GM12878 (cell line): ENCODE measurements around the gene AGAP1. TPM values are rescaled to one million over a fixed set of nuclear protein-coding genes. Genes with fewer than 3 reads are reported as not detected.

Source experiments
- ATAC-seq: fragments of 200-7000 bp; cut with Tn5 transposase; 3 replicates; pipeline ENCODE4 v1.9.1; 2020; ENCODE audit warnings: mild to moderate bottlenecking, moderate library complexity
- BruUV-seq: library from RNA; stranded (reverse); fragments of 400-500 nt; replicated peaks from 2 replicates; lab custom pipeline; 2021; lab: Mats Ljungman, UMichigan
- CTCF ChIA-PET: fragments of 300-600 bp; sonication (Branson Sonifier 250); formaldehyde crosslinking; extraction: SDS; loops from one replicate; lab custom pipeline; 2021; ENCODE audit warnings: inconsistent platforms; lab: Yijun Ruan, JAX
- POLR2A ChIA-PET: fragments of 350-600 bp; formaldehyde crosslinking; extraction: SDS; loops from one replicate; lab custom pipeline; 2021; ENCODE audit warnings: inconsistent platforms; lab: Charles Lee
- RAD21 ChIA-PET: fragments of 300-600 bp; sonication (Branson Sonifier 250); formaldehyde crosslinking; loops from one replicate; lab custom pipeline; 2023; ENCODE audit warnings: antibody characterized with exemption; ENCODE audit not compliant: unreplicated experiment; lab: Charles Lee
- SMC1A ChIA-PET: fragments of 300-600 bp; sonication (Branson Sonifier 250); formaldehyde crosslinking; loops from one replicate; lab custom pipeline; 2023; ENCODE audit not compliant: unreplicated experiment, uncharacterized antibody; lab: Charles Lee
- DNase-seq: peaks from one replicate; pipeline ENCODE4 v3.0.0-alpha.2; 2011; ENCODE audit warnings: low read depth, low spot score
- FAIRE-seq: peaks from 3 replicates; lab custom pipeline; 2011; peaks lifted over from hg19 to GRCh38; lab: Jason Lieb, UNC
- H2AFZ ChIP-seq: 2 replicates; pipeline ENCODE4 v1.6.0; 2011; ENCODE audit warnings: low read depth, low read length, control low read depth; ENCODE audit not compliant: control insufficient read depth
- H3K27ac ChIP-seq: 2 replicates; pipeline ENCODE4 v1.5.1; 2011; ENCODE audit warnings: control low read depth; ENCODE audit not compliant: control insufficient read depth, insufficient read depth
- H3K27me3 ChIP-seq, 2 experiments: replicated peaks in 1 of 2; 2 replicates each; pipeline versions ENCODE4 v1.6.0 to v1.6.1; 2011; ENCODE audit warnings: low read length in 1 of 2; ENCODE audit not compliant: control insufficient read depth in 2 of 2, insufficient read depth in 2 of 2
- H3K36me3 ChIP-seq, 2 experiments: 2 replicates each; pipeline ENCODE4 v1.5.1; 2011; ENCODE audit warnings: low read length in 1 of 2; ENCODE audit not compliant: control insufficient read depth in 2 of 2, insufficient read depth in 2 of 2
- H3K4me1 ChIP-seq: 2 replicates; pipeline ENCODE4 v1.6.1; 2011; ENCODE audit warnings: mild to moderate bottlenecking, low read length, moderate library complexity, mixed read lengths; ENCODE audit not compliant: control insufficient read depth, insufficient read depth
- H3K4me2 ChIP-seq: 2 replicates; pipeline ENCODE4 v1.6.0; 2011; ENCODE audit warnings: control low read depth; ENCODE audit not compliant: control insufficient read depth, insufficient read depth
- H3K4me3 ChIP-seq: fragments of 200-600 bp; sonication (generic); 2 replicates; pipeline ENCODE4 v1.5.1; 2016
- H3K79me2 ChIP-seq: 2 replicates; pipeline ENCODE4 v1.6.0; 2011; ENCODE audit warnings: low read length; ENCODE audit not compliant: control insufficient read depth, insufficient read depth
- H3K9ac ChIP-seq: 2 replicates; pipeline ENCODE4 v1.8.0; 2011; ENCODE audit warnings: low read length, control low read depth, mixed read lengths; ENCODE audit not compliant: control insufficient read depth, insufficient read depth
- H3K9me3 ChIP-seq: replicated peaks from 3 replicates; pipeline ENCODE4 v1.5.1; 2011; ENCODE audit warnings: mild to moderate bottlenecking, low read length; ENCODE audit not compliant: control insufficient read depth, insufficient read depth
- H4K20me1 ChIP-seq: 2 replicates; pipeline ENCODE4 v1.6.0; 2011; ENCODE audit not compliant: control insufficient read depth, insufficient read depth
- CREM ChIP-seq: IDR thresholded peaks from 2 replicates; pipeline ENCODE4 v1.6.1; 2014; ENCODE audit warnings: antibody characterized with exemption, low read depth
- NFIC ChIP-seq: IDR thresholded peaks from 2 replicates; pipeline ENCODE4 v1.6.1; 2012; ENCODE audit warnings: low read depth, mild to moderate bottlenecking, inconsistent platforms, low read length, moderate library complexity
- SMAD1 ChIP-seq: fragments of 450-650 bp; IDR thresholded peaks from 2 replicates; pipeline ENCODE4 v1.6.1; 2018; ENCODE audit warnings: mild to moderate bottlenecking, low read depth; ENCODE audit not compliant: partially characterized antibody
- TAF1 ChIP-seq: IDR thresholded peaks from 2 replicates; pipeline ENCODE4 v1.6.1; 2011; ENCODE audit warnings: mild to moderate bottlenecking, low read depth, low read length, borderline replicate concordance
- ZBTB33 ChIP-seq: fragments of 450-650 bp; IDR thresholded peaks from 2 replicates; pipeline ENCODE4 v1.6.1; 2017; ENCODE audit warnings: mild to moderate bottlenecking
- ZSCAN29 ChIP-seq: fragments of 450-650 bp; IDR thresholded peaks from 2 replicates; pipeline ENCODE4 v1.6.1; 2017; ENCODE audit warnings: mild to moderate bottlenecking, moderate library complexity
- WGBS: methylation state at CpG from one replicate; pipeline ENCODE4 v1.1.6; 2016; ENCODE audit warnings: low lambda C conversion rate; ENCODE audit not compliant: insufficient replicate concordance, insufficient coverage; ENCODE audit errors: missing lambda C conversion rate; 5-methylcytosine and 5-hydroxymethylcytosine counted together
- in situ Hi-C: fragments of 300-500 bp; cut with MboI; formaldehyde crosslinking; loops from 9 replicates; pipeline ENCODE4 v1.14.3; 2018; ENCODE audit warnings: mixed read lengths
- intact Hi-C: fragments of 100-400 bp; cut with micrococcal nuclease; formaldehyde crosslinking; loops from one replicate; pipeline ENCODE4 v1.14.2; 2022; ENCODE audit not compliant: unreplicated experiment
- polyA plus RNA-seq, 11 experiments: library from polyadenylated mRNA; depleted of rRNA in 4 of 11; unstranded in 6 of 11; stranded (reverse) in 5 of 11; fragments of >200 nt; fragmentation: Nextera tagmentation in 4 of 11; fragmentation: Illumina TruSeq in 1 of 11; extraction: Ambion mirVana in 4 of 11; extraction: Trizol in 1 of 11; gene quantifications; 1 replicate in 1 of 11; 2 replicates in 10 of 11; pipeline versions ENCODE4 v1.2.1 to v1.2.3, GENCODE V29; 2011 to 2016; ENCODE audit warnings: inconsistent platforms in 2 of 11, missing spikeins in 2 of 11, low read depth in 1 of 11
- total RNA-seq, 4 experiments: library from RNA; depleted of rRNA in 3 of 4; stranded (reverse); fragments of >200 nt in 3 of 4; fragmentation: Illumina TruSeq in 1 of 4; extraction: Trizol in 1 of 4; gene quantifications; 2 replicates each; pipeline versions ENCODE4 v1.2.1 to v1.2.3, GENCODE V29; 2013 to 2021
- TF ChIP-seq, protein P1 (sequence below), 3 experiments: IDR thresholded peaks in 2 of 3; conservative IDR thresholded peaks in 1 of 3; 2 replicates each; pipeline ENCODE4 v1.5.1; 2011; ENCODE audit warnings: low read depth in 3 of 3, low read length in 3 of 3, mild to moderate bottlenecking in 3 of 3, control low read depth in 2 of 3, moderate library complexity in 2 of 3, inconsistent platforms in 1 of 3, mixed read lengths in 1 of 3; ENCODE audit not compliant: control insufficient read depth in 2 of 3, insufficient read depth in 1 of 3; ENCODE audit errors: extremely low read depth in 1 of 3
- TF ChIP-seq, protein P2 (sequence below): fragments of 450-650 bp; formaldehyde crosslinking; IDR thresholded peaks from 2 replicates; pipeline ENCODE4 v1.5.0; 2022; ENCODE audit warnings: mild to moderate bottlenecking, missing genetic modification characterization

Gene AGAP1
- total and polyA plus RNA-seq, 10 of the 15 experiments (the other 5 are each of a cell fraction or from before 2014, with no cell fraction given): 0.05 to 0.15 (median 0.06) TPM; not detected in 7

- SMC1A ChIA-PET: no interaction called here
- no peak for FAIRE-seq
- H3K9ac ChIP-seq: no peak overlapping the region
- ATAC-seq: no peak
- H3K4me1 ChIP-seq: no peaks in the 10 kb centered on the region
- no peak overlapping the region for H3K27ac ChIP-seq
- no peaks in the 10 kb centered on the region for H4K20me1 ChIP-seq
- intact Hi-C loops: no loop called here
- no peak overlapping the region for H3K4me3 ChIP-seq
- no peak overlapping the region for H2AFZ ChIP-seq
- H3K27me3 ChIP-seq: peaks cover 0 to 3% of the 10 kb centered on the region in 2 experiments; a peak in 2 of 4 replicates
- no peaks in the 10 kb centered on the region for H3K9me3 ChIP-seq
- BruUV-seq: no TSS peak
- 32% methylated on average over 6 of the region's 6 CpGs for WGBS
- no peak overlapping the region for H3K4me2 ChIP-seq
- in situ Hi-C loops: no loop called here
- no peak for DNase-seq
- no peaks in the 10 kb centered on the region for H3K36me3 ChIP-seq
- TF ChIP-seq, protein P1, sequence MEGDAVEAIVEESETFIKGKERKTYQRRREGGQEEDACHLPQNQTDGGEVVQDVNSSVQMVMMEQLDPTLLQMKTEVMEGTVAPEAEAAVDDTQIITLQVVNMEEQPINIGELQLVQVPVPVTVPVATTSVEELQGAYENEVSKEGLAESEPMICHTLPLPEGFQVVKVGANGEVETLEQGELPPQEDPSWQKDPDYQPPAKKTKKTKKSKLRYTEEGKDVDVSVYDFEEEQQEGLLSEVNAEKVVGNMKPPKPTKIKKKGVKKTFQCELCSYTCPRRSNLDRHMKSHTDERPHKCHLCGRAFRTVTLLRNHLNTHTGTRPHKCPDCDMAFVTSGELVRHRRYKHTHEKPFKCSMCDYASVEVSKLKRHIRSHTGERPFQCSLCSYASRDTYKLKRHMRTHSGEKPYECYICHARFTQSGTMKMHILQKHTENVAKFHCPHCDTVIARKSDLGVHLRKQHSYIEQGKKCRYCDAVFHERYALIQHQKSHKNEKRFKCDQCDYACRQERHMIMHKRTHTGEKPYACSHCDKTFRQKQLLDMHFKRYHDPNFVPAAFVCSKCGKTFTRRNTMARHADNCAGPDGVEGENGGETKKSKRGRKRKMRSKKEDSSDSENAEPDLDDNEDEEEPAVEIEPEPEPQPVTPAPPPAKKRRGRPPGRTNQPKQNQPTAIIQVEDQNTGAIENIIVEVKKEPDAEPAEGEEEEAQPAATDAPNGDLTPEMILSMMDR (IDR thresholded peaks at IDR 0.05 in 2 of 3, conservative IDR thresholded peaks at IDR 0.05 in 1 of 3; ENCODE audit: control insufficient read depth in 2 of 3, extremely low read depth in 1 of 3, insufficient read depth in 1 of 3, low read depth in 3 of 3, low read length in 3 of 3): 0 out of 6 replicates have a peak, but pooled peaks of 1 of the 3 experiments have one; percentile 9
- no peak for TF ChIP-seq SMAD1
- TF ChIP-seq, all 136 proteins: peak for 1
- ChIA-PET CTCF (no interaction called here), RAD21 (no interaction called here), POLR2A (no interaction called here)
- no peaks in the 10 kb centered on the region for H3K79me2 ChIP-seq
These were observed 472.6 kb downstream of the AGAP1 start for GRCh38 chr2:235966396-235966795.

DNA sequence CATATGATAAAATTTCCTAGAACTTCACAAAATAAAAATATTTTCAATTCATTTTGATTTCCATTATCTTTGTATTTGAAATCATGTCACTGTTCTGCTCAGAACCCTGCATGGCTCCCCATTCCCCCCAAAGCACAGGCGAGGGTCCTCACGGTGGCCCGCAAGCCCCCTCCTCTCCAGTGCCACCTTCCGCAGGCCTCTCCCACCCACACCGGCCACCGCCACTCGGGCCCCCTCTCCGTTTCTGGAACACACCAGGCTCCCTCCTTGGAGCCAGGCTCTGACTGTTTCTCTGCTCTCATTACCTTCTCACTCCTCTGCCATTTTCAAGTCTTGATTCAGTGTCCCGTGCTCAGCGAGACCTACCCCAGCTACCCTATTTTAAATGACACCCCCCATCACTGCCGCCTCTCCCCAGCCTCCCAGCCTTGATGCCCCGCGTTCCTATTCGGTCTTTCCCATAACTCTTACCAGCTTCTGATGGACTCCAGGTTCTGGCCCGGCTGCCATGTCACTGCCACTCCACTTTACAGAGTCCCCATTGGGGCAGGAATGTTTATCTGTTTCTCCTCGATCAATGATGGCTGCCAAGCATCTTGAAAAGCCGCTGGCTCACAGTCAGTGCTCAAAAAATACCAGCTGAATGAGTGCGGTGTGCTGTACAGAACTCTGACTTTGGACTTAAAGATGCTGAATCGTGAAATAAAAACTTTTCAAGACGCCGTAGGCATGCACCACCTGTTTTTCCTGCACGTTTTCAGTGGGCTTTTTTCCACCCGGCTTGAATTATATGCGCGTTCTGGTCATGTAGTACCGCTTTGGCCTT lies 473.3 kb downstream of the AGAP1 start:
- no peak overlapping the region for H3K9ac ChIP-seq
- H3K36me3 ChIP-seq: no peaks in the 10 kb centered on the region
- H3K9me3 ChIP-seq: no peaks in the 10 kb centered on the region
- ATAC-seq (no peak), FAIRE-seq (no peak), DNase-seq (no peak)
- in situ Hi-C loops (no loop called here), intact Hi-C loops (no loop called here)
- RAD21 ChIA-PET: no interaction called here
- SMC1A ChIA-PET: no interaction called here
- CTCF ChIA-PET: no interaction called here
- no TSS peak for BruUV-seq
- H3K27ac ChIP-seq: no peak overlapping the region
- H3K79me2 ChIP-seq: no peaks in the 10 kb centered on the region
- no peaks in the 10 kb centered on the region for H4K20me1 ChIP-seq
- WGBS: 37% methylated on average over 26 of the region's 26 CpGs
- no peak overlapping the region for H3K4me2 ChIP-seq
- no peak overlapping the region for H3K4me3 ChIP-seq
- no peak overlapping the region for H2AFZ ChIP-seq
- H3K27me3 ChIP-seq: peaks cover 0 to 3% of the 10 kb centered on the region in 2 experiments; a peak in 2 of 4 replicates
- POLR2A ChIA-PET: no interaction called here
- H3K4me1 ChIP-seq: no peaks in the 10 kb centered on the region
- TF ChIP-seq CREM (no peak), ZSCAN29 (no peak), TAF1 (no peak), NFIC (no peak), ZBTB33 (no peak)
- TF ChIP-seq, protein P2, sequence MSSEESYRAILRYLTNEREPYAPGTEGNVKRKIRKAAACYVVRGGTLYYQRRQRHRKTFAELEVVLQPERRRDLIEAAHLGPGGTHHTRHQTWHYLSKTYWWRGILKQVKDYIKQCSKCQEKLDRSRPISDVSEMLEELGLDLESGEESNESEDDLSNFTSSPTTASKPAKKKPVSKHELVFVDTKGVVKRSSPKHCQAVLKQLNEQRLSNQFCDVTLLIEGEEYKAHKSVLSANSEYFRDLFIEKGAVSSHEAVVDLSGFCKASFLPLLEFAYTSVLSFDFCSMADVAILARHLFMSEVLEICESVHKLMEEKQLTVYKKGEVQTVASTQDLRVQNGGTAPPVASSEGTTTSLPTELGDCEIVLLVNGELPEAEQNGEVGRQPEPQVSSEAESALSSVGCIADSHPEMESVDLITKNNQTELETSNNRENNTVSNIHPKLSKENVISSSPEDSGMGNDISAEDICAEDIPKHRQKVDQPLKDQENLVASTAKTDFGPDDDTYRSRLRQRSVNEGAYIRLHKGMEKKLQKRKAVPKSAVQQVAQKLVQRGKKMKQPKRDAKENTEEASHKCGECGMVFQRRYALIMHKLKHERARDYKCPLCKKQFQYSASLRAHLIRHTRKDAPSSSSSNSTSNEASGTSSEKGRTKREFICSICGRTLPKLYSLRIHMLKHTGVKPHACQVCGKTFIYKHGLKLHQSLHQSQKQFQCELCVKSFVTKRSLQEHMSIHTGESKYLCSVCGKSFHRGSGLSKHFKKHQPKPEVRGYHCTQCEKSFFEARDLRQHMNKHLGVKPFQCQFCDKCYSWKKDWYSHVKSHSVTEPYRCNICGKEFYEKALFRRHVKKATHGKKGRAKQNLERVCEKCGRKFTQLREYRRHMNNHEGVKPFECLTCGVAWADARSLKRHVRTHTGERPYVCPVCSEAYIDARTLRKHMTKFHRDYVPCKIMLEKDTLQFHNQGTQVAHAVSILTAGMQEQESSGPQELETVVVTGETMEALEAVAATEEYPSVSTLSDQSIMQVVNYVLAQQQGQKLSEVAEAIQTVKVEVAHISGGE (CRISPR knock-in tag): no peak
